HG03039 (cell line): ENCODE results near the gene KDM4C.
A peak's percentile ranks its signal among the peaks of the same experiment; 100 is the strongest.

ENCODE experiments used
- ATAC-seq: cut with Tn5 transposase; IDR thresholded peaks from one replicate; pipeline ENCODE4 v1.9.1; 2021; ENCODE audit warnings: mild to moderate bottlenecking, moderate library complexity; ENCODE audit not compliant: unreplicated experiment

The KDM4C gene

GRCh38 chr9:6961845-6962522 lies 204.2 kb downstream of the KDM4C start:
- no peak for ATAC-seq

GRCh38 chr9:6965566-6965965 lies 207.8 kb downstream of the KDM4C start:
- ATAC-seq: no peak

- ATAC-seq: no peak
These were observed 210.5 kb downstream of the KDM4C start for GRCh38 chr9:6968271-6968670.

- no peak for ATAC-seq
These were observed 212.0 kb downstream of the KDM4C start for GRCh38 chr9:6969805-6970204.

GRCh38 chr9:6973089-6973488 lies 215.3 kb downstream of the KDM4C start:
- no peak for ATAC-seq

- ATAC-seq: peak; percentile 98
These were observed 216.0 kb downstream of the KDM4C start for GRCh38 chr9:6973762-6974161.

- no peak for ATAC-seq
These were observed 217.4 kb downstream of the KDM4C start for GRCh38 chr9:6975198-6975597.

- ATAC-seq: no peak
These were observed 220.0 kb downstream of the KDM4C start for GRCh38 chr9:6977761-6978160.

- ATAC-seq: no peak
These were observed 220.8 kb downstream of the KDM4C start for GRCh38 chr9:6978591-6978990.

- no peak for ATAC-seq
These were observed 227.3 kb downstream of the KDM4C start for GRCh38 chr9:6984941-6985578.

- no peak for ATAC-seq
These were observed 228.5 kb downstream of the KDM4C start for GRCh38 chr9:6986141-6986815.

- no peak for ATAC-seq
These were observed 229.6 kb downstream of the KDM4C start for GRCh38 chr9:6987381-6987780.

- no peak for ATAC-seq
These were observed 233.6 kb downstream of the KDM4C start for GRCh38 chr9:6991418-6991817.

GRCh38 chr9:6996061-6996854 lies 238.5 kb downstream of the KDM4C start:
- ATAC-seq: no peak

GRCh38 chr9:6997330-6997729 lies 239.6 kb downstream of the KDM4C start:
- ATAC-seq: no peak

GRCh38 chr9:6999794-7000193 lies 242.0 kb downstream of the KDM4C start:
- no peak for ATAC-seq

- no peak for ATAC-seq
These were observed 243.8 kb downstream of the KDM4C start for GRCh38 chr9:7001571-7001970.

GRCh38 chr9:7003861-7004260 lies 246.1 kb downstream of the KDM4C start:
- no peak for ATAC-seq

- ATAC-seq: no peak
These were observed 248.6 kb downstream of the KDM4C start for GRCh38 chr9:7006417-7006816.

GRCh38 chr9:7008411-7008810 lies 250.6 kb downstream of the KDM4C start:
- no peak for ATAC-seq

- ATAC-seq: no peak
These were observed 251.3 kb downstream of the KDM4C start for GRCh38 chr9:7009065-7009464.
